GM13976 (cell line): ENCODE measurements around the gene OR51M1.

ENCODE experiments used
- DNase-seq: peaks from one replicate; pipeline ENCODE4 v3.0.0; 2012; ENCODE audit warnings: low spot score
- CTCF ChIP-seq: IDR thresholded peaks from 2 replicates; pipeline ENCODE4 v1.5.1; 2012; ENCODE audit warnings: borderline replicate concordance, mild to moderate bottlenecking; ENCODE audit not compliant: insufficient read depth; ENCODE audit errors: extremely low read depth, missing control alignments, control extremely low read depth
- in situ Hi-C: fragments of 300-500 bp; cut with MboI; formaldehyde crosslinking; loops from one replicate; pipeline ENCODE4 v1.12.0; 2022; ENCODE audit warnings: low sequenced_read_pairs, mixed read lengths, inconsistent platforms; ENCODE audit not compliant: unreplicated experiment

Gene OR51M1

GRCh38 chr11:5366856-5367255, 16.8 kb upstream of the OR51M1 start:
- in situ Hi-C loops, result loop anchor here (25.0 kb wide), 1 partner anchor 155 kb away; the partner anchor contains the start of gene OR51V1
- no peak for TF ChIP-seq CTCF
- DNase-seq, result no peak

DNA sequence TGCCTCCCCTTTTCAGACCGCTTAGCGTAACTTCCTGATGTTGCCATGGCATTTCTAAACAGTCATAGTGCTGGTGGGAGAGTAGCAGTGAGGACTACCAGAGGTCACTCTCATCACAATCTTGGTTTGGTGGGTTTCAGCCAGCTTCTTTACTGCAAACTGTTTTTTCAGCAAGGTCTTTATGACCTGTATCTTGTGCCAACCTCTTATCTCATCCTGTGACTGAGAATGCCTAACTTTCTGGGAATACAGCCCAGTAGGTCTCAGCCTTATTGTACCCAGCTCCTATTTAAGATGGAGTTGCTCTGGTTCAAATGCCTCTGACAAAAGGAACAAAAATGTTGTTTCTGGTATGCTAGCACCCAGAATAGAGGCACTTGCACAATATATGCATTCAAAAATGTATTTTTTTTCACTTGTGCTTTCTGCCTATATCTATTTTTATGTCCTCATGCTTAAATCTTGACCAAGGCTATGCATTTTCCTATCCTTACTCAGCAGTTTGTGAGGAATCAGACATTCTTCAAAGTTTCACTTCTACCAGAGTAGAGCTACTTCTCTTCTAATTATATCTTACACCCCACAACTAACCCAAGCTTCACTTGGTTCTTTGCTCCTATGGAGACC, 16.1 kb upstream of the OR51M1 start:
- DNase-seq, result no peak
- in situ Hi-C loops, result loop anchor here (25.0 kb wide), 1 partner anchor 155 kb away; the partner anchor contains the start of gene OR51V1
- TF ChIP-seq CTCF, result no peak

DNA sequence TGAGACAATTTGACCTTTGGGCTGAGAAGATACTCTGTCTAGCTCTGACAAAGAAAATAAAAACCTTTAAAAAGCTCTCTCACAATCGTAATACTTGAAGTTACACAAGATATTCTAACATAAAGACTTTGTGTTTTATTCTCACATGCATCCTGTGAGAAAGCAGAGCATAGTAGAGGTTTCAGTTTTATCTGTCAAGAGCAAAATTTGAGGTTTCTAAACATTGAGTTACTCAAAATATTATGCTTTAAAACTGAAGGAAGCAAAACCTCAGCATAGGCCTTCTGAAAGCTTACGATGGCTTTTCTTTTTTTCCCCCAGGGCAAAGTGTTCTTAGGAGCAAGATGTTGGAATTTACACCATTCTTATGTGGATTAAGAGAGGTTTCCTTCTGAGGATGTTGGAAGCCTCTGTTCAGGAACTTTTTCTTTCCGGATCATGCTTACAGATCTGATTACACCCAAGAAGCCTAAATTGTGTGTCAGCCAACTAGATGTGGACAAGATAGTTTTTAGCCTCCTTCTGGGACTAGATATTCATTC, 15.0 kb upstream of the OR51M1 start:
- TF ChIP-seq CTCF, result no peak
- no peak for DNase-seq
- in situ Hi-C loops, result loop anchor here (25.0 kb wide), 1 partner anchor 156 kb away; the partner anchor contains the start of gene OR51V1

- TF ChIP-seq CTCF, result peak; percentile 20
- DNase-seq, result peak; percentile 25
- in situ Hi-C loops, result loop anchor here (25.0 kb wide), 1 partner anchor 157 kb away; the partner anchor contains the start of gene OR51V1
Observed at GRCh38 chr11:5369789-5370188, 13.8 kb upstream of the OR51M1 start.

GRCh38 chr11:5380740-5381342, 2.8 kb upstream of the OR51M1 start:
- in situ Hi-C loops, result loop anchor here (25.0 kb wide), 2 partner anchors 244 to 744 kb away; partner anchors contain the start of genes OR51D1, OR51E1 and OR52A5
- peak; percentile 63 for TF ChIP-seq CTCF
- peak; percentile 40 for DNase-seq

- in situ Hi-C loops, result loop anchor here (25.0 kb wide), 2 partner anchors 247 to 747 kb away; partner anchors contain the start of genes OR51D1, OR51E1 and OR52A5
- TF ChIP-seq CTCF, result no peak
- no peak for DNase-seq
Observed at GRCh38 chr11:5384335-5384734, 723 bp downstream of the OR51M1 start.
